ENCODE results near the gene DOCK2.

DNA sequence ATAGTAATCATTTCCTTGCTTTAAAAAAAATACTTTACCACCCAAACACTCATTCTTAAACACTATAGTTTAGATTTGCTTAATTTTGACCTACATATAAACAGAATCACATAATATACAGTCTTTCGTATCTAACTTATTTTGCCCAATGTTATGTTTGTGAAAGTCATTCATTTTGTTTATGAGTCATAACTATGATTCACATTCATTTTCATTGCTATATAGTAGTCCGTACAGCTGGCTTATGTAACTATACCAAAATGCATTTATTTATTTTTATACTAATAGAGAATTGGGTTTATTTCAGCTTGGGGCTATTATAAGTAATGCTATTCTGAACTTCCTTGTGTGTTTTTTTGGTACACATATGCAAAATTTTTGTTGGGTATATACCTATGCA lies 434.7 kb downstream of the DOCK2 start:
- no peak for TF ChIP-seq CTCF (conservative IDR thresholded peaks at IDR 0.05; ENCODE audit: low read depth, low read length)
- TF ChIP-seq EZH2phosphoT487 (IDR thresholded peaks at IDR 0.05; ENCODE audit: borderline replicate concordance, low read length), result no peak

All from PC-3 (cell line).